ENCODE measurements around the gene IGFBP7. TPM values are rescaled to one million over a fixed set of nuclear protein-coding genes. Genes with fewer than 3 reads are reported as not detected.

Gene IGFBP7
- total RNA-seq, 8 experiments from 2014 or later, result 0.58 to 255 (median 49.7) TPM

- Histone ChIP-seq H3K27ac (no peak overlapping the region), H3K4me1 (replicated peaks in 1 of 2) (no peaks in the 10 kb centered on the region), H3K4me3 (no peak overlapping the region)
- no peak for ATAC-seq (replicated peaks in 6 of 8)
- in situ Hi-C loops (cut with MboI; ENCODE audit: low pct_unique_long_range_greater_than_20kb in 2 of 9, low sequenced_read_pairs in 9 of 9, unreplicated experiment in 9 of 9), result no loop called here
Measured at GRCh38 chr4:57124145-57124544, 14.0 kb upstream of the IGFBP7 start.

- in situ Hi-C loops (cut with MboI; ENCODE audit: low pct_unique_long_range_greater_than_20kb in 2 of 9, low sequenced_read_pairs in 9 of 9, unreplicated experiment in 9 of 9), result no loop called here
- ATAC-seq (replicated peaks in 6 of 8), result no peak
- 22 to 100% (median 82%) methylated on average over 1 of the region's 1 CpG; no CpG with 5 or more reads in 1 of the 10 experiments for WGBS, 10 experiments
Measured at GRCh38 chr4:57122959-57123358, 12.8 kb upstream of the IGFBP7 start.

GRCh38 chr4:57119054-57119651, 9.0 kb upstream of the IGFBP7 start:
- no peak overlapping the region for H3K27ac ChIP-seq
- WGBS, 10 experiments, result 7 to 100% (median 80%) methylated on average over 1 to 7 of the region's 8 CpGs; no CpG with 5 or more reads in 1 of the 10 experiments
- H3K4me3 ChIP-seq, result no peak overlapping the region
- peak in 3 of 8 experiments; percentile 98 to 99 (median 99) for ATAC-seq (replicated peaks in 6 of 8)
- in situ Hi-C loops (cut with MboI; ENCODE audit: low pct_unique_long_range_greater_than_20kb in 2 of 9, low sequenced_read_pairs in 9 of 9, unreplicated experiment in 9 of 9), result no loop called here
- no peaks in the 10 kb centered on the region for H3K4me1 ChIP-seq (replicated peaks in 1 of 2)

More at GRCh38 chr4:57122959-57123358, 12.8 kb upstream of the IGFBP7 start:
- Histone ChIP-seq H3K27ac (no peak overlapping the region), H3K4me3 (no peak overlapping the region), H3K4me1 (replicated peaks in 1 of 2) (no peaks in the 10 kb centered on the region)

DNA sequence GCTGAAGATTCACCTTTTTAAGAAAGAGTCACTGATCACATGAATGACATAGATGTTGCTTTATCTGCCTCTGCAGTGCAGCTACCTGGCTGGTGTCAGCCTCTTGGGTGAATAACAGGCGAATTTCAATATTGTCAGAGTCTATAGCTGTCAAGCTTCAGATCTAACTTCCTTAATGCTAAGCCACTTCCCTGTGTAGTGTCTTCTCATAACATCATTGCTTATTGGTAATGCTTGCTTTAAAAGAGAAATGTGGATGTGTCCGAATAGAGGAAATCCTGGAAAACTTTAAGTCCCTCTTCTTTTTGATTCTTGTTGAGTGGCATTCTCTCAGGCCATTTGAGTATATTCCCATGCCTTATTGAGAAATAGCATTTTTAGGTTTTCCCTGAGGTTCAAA, 7.3 kb upstream of the IGFBP7 start:
- in situ Hi-C loops (cut with MboI; ENCODE audit: low pct_unique_long_range_greater_than_20kb in 2 of 9, low sequenced_read_pairs in 9 of 9, unreplicated experiment in 9 of 9), result no loop called here
- ATAC-seq (replicated peaks in 6 of 8), result no peak
- no peak overlapping the region for H3K27ac ChIP-seq
- H3K4me1 ChIP-seq (replicated peaks in 1 of 2), result no peaks in the 10 kb centered on the region
- 50 to 100% (median 88%) methylated on average over 1 to 2 of the region's 2 CpGs; no CpG with 5 or more reads in 3 of the 10 experiments for WGBS, 10 experiments
- H3K4me3 ChIP-seq, result no peak overlapping the region

DNA sequence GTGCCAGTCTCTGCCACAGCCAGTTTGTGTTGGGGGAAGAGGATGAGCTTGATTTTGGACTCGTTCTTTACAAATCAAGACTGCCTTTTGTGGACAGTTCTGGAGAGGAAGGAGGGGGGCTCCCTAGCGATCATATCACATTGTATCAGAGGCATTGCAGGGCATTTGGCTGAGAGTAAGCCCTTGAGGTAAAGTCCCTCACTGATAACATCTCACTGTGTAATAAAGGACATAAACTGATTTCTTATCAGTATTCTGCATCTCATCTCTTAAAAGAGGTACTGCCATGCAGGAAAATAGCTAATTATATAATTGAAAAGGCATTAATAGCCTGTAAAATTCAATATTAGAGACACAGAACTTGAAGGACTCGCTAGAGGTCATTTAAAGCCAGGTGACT, 6.1 kb upstream of the IGFBP7 start:
- Histone ChIP-seq H3K4me3 (no peak overlapping the region), H3K4me1 (replicated peaks in 1 of 2) (peaks cover 0 to 4% of the 10 kb centered on the region in 2 donors), H3K27ac (no peak overlapping the region)
- 50 to 90% (median 70%) methylated on average over 1 to 3 of the region's 3 CpGs; no CpG with 5 or more reads in 3 of the 10 experiments for WGBS, 10 experiments
- in situ Hi-C loops (cut with MboI; ENCODE audit: low pct_unique_long_range_greater_than_20kb in 2 of 9, low sequenced_read_pairs in 9 of 9, unreplicated experiment in 9 of 9), result no loop called here
- no peak for ATAC-seq (replicated peaks in 6 of 8)

GRCh38 chr4:57114973-57115372, 4.8 kb upstream of the IGFBP7 start:
- in situ Hi-C loops (cut with MboI; ENCODE audit: low pct_unique_long_range_greater_than_20kb in 2 of 9, low sequenced_read_pairs in 9 of 9, unreplicated experiment in 9 of 9), result no loop called here
- Histone ChIP-seq H3K27ac (no peak overlapping the region), H3K4me1 (replicated peaks in 1 of 2) (peaks cover 0 to 10% of the 10 kb centered on the region in 2 donors), H3K4me3 (no peak overlapping the region)
- no peak for ATAC-seq (replicated peaks in 6 of 8)

DNA sequence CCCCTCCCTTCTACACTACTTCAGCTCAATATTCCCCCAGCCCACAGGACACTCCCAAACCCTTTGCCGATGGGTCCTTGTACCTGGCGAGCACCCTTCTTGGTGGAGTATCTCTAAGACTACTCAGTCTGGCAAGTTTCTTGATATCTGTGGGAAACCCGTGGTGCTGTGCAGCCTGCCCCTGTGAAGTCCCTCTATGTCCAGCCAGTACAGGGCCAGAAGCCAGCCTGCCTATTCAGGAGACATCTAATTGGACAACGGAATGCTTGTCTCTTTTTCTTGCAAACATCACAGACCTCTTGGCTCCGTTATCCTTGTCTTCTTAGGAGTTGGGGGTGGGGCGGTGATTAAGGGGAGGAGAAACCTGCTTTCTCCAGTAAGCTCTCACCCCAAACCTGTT, 3.7 kb upstream of the IGFBP7 start:
- in situ Hi-C loops (cut with MboI; ENCODE audit: low pct_unique_long_range_greater_than_20kb in 2 of 9, low sequenced_read_pairs in 9 of 9, unreplicated experiment in 9 of 9), result no loop called here
- Histone ChIP-seq H3K4me3 (no peak overlapping the region), H3K27ac (no peak overlapping the region), H3K4me1 (replicated peaks in 1 of 2) (peaks cover 0 to 10% of the 10 kb centered on the region in 2 donors)
- WGBS, 10 experiments, result 60 to 100% (median 100%) methylated on average over 1 to 5 of the region's 6 CpGs; no CpG with 5 or more reads in 5 of the 10 experiments
- no peak for ATAC-seq (replicated peaks in 6 of 8)

GRCh38 chr4:57110640-57111511, 691 bp upstream of the IGFBP7 start:
- no peak overlapping the region for H3K27ac ChIP-seq
- 0 to 33% (median 12%) methylated on average over 1 to 10 of the region's 25 CpGs; no CpG with 5 or more reads in 2 of the 10 experiments for WGBS, 10 experiments
- peak overlapping the region; percentile 32 to 42 (median 38) for H3K4me3 ChIP-seq
- ATAC-seq (replicated peaks in 6 of 8), result peak; percentile 49 to 79 (median 69)
- H3K4me1 ChIP-seq (replicated peaks in 1 of 2), result peaks cover 0 to 10% of the 10 kb centered on the region in 2 donors
- in situ Hi-C loops (cut with MboI; ENCODE audit: low pct_unique_long_range_greater_than_20kb in 2 of 9, low sequenced_read_pairs in 9 of 9, unreplicated experiment in 9 of 9), result no loop called here

- WGBS, 10 experiments, result 27 to 51% (median 41%) methylated on average over 1 to 13 of the region's 27 CpGs; no CpG with 5 or more reads in 6 of the 10 experiments
- ATAC-seq (replicated peaks in 6 of 8), result peak in 1 of 8 experiments; percentile 9
- in situ Hi-C loops (cut with MboI; ENCODE audit: low pct_unique_long_range_greater_than_20kb in 2 of 9, low sequenced_read_pairs in 9 of 9, unreplicated experiment in 9 of 9), result no loop called here
- H3K4me1 ChIP-seq (replicated peaks in 1 of 2), result peaks cover 0 to 10% of the 10 kb centered on the region in 2 donors
- H3K4me3 ChIP-seq, result peak overlapping the region; percentile 32 to 42 (median 38)
- H3K27ac ChIP-seq, result no peak overlapping the region
Measured at GRCh38 chr4:57109411-57109846, 756 bp downstream of the IGFBP7 start.

- no peak overlapping the region for H3K27ac ChIP-seq
- ATAC-seq (replicated peaks in 6 of 8), result no peak
- peaks cover 13 to 21% of the 10 kb centered on the region in 2 donors for H3K4me1 ChIP-seq (replicated peaks in 1 of 2)
- in situ Hi-C loops (cut with MboI; ENCODE audit: low pct_unique_long_range_greater_than_20kb in 2 of 9, low sequenced_read_pairs in 9 of 9, unreplicated experiment in 9 of 9), result no loop called here
- no peak overlapping the region for H3K4me3 ChIP-seq
- WGBS, 10 experiments, result 50 to 100% (median 93%) methylated on average over 1 to 3 of the region's 4 CpGs
Measured at GRCh38 chr4:57106181-57106580, 4.0 kb downstream of the IGFBP7 start.

DNA sequence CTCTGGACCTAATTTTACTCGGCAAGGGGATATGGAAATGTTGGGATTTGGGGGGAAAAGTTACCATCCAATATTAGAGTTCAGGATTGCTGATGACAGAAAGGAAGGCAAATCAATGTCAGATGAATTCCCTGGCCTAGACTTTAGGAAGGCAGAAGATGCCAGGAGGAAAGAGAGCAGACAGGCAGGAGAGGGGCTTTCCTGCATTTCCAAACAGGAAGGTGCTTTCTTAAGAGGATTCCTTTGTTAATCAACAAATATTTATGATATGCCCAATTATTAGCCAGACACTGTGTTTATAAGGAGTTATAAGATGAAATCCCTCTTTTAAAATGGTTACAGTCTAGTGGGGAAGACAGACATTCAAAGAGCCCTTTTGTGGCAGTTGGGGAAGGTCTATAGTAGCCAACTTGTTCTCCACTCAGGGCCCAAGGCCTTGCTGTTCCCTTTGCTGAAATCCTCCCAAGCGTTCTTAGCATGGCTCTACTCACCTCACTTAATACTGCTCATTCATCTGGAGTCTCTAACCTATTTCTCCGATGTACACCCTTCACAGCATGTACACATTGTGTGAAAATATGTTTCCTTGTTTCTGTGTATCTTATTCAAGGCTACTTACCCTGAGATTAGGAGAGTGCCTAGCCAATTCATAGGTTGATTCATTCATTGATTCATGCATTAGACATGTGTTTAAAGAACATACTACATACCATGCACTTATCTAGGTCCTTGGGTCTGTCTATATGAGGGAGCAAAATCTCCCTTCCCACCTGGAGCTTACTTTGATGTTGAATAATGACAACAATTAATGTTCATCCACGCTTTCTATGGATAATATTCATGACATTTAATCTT, 5.3 kb downstream of the IGFBP7 start:
- in situ Hi-C loops (cut with MboI; ENCODE audit: low pct_unique_long_range_greater_than_20kb in 2 of 9, low sequenced_read_pairs in 9 of 9, unreplicated experiment in 9 of 9), result no loop called here
- Histone ChIP-seq H3K4me1 (replicated peaks in 1 of 2) (peaks cover 13 to 17% of the 10 kb centered on the region in 2 donors), H3K27ac (no peak overlapping the region), H3K4me3 (no peak overlapping the region)
- WGBS, 10 experiments, result 71 to 100% (median 92%) methylated on average over 1 to 4 of the region's 4 CpGs
- ATAC-seq (replicated peaks in 6 of 8), result no peak

DNA sequence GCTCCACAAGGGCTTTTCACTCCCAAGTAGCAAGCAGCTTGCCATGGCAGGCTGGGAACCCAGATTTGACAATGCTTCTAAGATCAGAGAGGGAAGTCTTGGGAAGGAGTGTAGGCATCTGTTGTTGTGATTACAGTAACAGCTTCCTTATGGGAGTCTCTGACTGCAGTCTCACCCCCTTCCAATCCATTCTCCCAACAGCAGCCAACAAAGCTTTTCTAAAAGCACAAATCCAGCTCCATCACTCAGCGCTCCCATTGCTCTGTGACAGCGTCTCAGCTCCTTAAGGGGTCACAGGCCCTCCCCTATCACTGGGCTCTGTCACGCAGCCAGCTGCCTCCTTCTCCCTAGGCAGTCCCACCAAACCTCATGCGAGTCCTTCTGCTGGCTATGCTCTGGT, 7.1 kb downstream of the IGFBP7 start:
- in situ Hi-C loops (cut with MboI; ENCODE audit: low pct_unique_long_range_greater_than_20kb in 2 of 9, low sequenced_read_pairs in 9 of 9, unreplicated experiment in 9 of 9), result no loop called here
- 20 to 100% (median 55%) methylated on average over 1 to 4 of the region's 4 CpGs; no CpG with 5 or more reads in 1 of the 10 experiments for WGBS, 10 experiments
- no peak overlapping the region for H3K4me3 ChIP-seq

More for the DNA sequence above, 7.1 kb downstream of the IGFBP7 start:
- H3K27ac ChIP-seq, result no peak overlapping the region
- ATAC-seq (replicated peaks in 6 of 8), result peak in 5 of 8 experiments; percentile 38 to 61 (median 57)
- peaks cover 13 to 17% of the 10 kb centered on the region in 2 donors for H3K4me1 ChIP-seq (replicated peaks in 1 of 2)
